Measurements from ENCODE around the gene PCDHB13.
"Not testable (repeated sequence)": the region's sequence is repeated elsewhere in the genome, so short reads cannot be mapped to it uniquely, and the experiment has no call there.

DNA sequence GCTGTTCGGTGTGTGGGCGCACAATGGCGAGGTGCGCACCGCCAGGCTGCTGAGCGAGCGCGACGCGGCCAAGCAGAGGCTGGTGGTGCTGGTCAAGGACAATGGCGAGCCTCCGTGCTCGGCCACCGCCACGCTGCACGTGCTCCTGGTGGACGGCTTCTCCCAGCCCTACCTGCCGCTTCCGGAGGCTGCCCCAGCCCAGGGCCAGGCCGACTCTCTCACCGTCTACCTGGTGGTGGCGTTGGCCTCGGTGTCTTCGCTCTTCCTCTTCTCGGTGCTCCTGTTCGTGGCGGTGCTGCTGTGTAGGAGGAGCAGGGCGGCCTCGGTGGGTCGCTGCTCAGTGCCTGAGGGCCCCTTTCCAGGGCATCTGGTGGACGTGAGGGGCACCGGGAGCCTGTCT is 33.8 kb upstream of the PCDHB13 start:
- TF ChIP-seq, protein P1, sequence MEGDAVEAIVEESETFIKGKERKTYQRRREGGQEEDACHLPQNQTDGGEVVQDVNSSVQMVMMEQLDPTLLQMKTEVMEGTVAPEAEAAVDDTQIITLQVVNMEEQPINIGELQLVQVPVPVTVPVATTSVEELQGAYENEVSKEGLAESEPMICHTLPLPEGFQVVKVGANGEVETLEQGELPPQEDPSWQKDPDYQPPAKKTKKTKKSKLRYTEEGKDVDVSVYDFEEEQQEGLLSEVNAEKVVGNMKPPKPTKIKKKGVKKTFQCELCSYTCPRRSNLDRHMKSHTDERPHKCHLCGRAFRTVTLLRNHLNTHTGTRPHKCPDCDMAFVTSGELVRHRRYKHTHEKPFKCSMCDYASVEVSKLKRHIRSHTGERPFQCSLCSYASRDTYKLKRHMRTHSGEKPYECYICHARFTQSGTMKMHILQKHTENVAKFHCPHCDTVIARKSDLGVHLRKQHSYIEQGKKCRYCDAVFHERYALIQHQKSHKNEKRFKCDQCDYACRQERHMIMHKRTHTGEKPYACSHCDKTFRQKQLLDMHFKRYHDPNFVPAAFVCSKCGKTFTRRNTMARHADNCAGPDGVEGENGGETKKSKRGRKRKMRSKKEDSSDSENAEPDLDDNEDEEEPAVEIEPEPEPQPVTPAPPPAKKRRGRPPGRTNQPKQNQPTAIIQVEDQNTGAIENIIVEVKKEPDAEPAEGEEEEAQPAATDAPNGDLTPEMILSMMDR (IDR thresholded peaks at IDR 0.05), result not testable (repeated sequence)
- not testable (repeated sequence) for TF ChIP-seq ZFX (IDR thresholded peaks at IDR 0.05; ENCODE audit: borderline replicate concordance)

Measured in 22Rv1 (cell line).